Measurements from ENCODE around the gene DNAAF3.
"Not testable (repeated sequence)": the region's sequence is repeated elsewhere in the genome, so short reads cannot be mapped to it uniquely, and the experiment has no call there.

Gene DNAAF3

DNA sequence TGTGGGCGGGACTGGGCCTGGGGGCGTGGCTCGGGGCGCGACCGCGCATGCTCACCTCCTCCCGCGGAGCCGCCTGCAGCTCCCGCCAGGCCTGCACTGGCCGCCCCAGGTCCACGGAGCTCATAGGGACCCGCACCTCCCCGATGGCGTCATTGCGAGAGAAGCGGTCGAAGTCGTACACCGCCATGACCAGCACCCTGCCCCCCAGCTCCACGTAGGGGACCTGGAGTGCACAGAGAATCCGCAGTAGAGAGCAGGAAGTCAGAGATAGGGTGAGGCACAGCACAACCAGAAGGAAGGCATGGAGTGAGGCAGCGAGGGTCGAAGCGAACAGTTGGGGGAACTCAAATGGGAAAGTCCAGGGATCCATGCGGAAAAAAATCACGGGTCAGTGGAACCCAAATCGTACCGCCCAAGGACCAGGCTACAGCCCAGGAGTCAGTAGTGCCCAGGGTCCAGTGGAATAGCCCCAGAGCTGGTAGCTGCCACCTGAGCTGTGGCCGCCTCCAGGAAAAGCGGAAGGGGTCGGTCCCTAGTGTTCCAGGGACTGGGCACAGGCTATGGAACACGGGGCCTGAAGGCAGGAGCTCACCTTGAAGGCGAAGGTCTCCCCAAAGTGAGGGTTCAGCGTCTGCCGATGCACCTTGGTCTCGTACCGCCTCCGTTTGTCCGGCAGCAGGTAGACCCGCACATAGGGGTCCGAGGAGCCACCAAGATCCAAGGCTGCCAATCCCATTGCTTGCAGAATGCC lies 8.9 kb upstream of the DNAAF3 start:
- no peak for DNase-seq (ENCODE audit: low read depth)

DNA sequence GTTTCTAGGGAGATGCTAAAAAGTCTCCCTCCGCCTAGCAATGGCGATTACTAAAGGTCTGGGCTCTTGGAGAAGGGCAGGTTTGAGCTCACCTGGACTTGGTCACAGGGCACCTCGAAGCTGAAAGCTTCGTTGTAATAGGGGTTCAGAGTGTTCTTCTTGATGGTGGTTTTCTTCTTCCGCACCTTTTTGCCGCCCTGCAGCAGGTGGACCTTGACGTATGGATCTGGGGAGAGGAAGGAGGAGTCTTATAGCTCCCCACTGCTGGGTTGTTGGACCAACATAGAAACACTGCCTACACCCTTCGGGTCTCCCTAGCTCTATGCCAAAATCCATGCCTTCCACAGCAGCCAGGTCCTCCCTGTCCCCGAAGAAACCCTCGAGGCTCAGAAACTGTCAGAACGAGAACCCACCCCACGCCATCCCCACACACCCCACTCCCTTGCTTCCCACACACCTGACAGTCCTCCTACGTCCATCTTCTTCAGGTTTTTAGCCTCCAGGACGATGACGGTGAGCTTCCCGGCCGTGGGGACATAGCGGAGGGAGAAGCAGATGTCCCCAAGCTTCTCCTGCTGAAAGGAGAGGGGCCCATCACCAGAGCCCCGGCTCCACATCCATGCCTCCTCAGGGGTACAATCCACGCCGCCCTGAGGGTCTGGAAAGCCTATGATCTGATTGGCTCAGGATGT lies 8.2 kb upstream of the DNAAF3 start:
- no peak for DNase-seq (ENCODE audit: low read depth)

DNA sequence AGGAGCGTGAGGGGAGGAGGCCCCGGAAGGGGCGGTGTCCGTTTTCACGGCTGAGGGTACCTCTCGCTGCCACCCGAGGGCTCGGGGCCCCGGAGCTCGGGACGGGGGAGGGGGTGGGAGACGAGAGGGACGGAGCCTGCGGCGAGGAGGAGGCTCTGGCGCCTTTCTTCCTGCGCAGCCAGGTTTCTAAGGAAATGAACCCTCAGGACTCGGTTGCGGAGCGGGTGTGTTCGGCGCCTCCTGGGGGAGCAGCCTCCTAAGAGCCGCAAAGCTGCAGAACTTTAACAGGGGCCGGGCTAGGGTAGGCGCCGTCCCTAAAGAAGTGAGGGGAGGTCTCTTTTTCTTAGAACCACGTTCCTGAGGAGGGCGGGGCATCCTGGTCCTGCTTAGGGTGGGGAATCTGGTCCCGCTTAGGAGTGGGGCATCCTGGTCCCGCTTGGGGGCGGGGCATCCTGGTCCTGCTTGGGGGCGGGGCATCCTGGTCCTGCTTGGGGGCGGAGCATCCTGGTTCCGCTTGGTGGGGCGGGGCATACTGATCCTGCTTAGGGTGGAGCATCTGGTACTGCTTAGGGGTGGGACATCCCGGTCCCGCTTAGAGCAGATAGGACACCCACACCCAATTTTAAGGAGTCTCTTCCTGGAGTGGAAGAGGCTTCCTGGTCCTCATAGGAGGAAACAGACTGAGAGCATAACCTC lies 7.4 kb upstream of the DNAAF3 start:
- peak; percentile 45 for DNase-seq (ENCODE audit: low read depth)

DNA sequence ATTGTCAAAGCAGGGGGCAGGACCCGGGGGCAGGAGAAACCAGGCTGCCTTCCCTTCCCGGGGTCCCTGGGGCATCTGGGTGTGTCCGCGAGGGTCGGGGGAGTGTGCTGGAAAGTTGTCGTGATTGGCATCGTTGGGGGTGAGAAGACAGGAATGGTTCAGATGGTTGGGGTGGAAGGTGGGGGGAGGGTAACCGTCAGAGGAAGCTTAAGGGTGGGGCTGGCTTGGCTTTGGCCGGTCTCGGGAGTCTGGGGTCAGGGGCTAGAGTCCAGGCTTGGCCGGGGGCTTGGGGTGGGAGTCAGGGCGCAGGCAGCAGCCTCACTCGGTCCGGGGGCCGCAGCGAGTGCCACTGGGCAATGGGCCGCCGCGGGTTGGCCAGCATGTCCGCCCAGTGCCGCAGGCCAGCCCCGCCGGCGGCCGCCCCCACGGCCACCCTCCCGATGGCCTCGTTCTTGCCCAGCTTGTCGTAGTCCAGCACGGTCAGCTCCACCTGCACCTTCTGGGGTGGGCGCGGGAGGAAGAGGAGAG lies 6.8 kb upstream of the DNAAF3 start:
- no peak for DNase-seq (ENCODE audit: low read depth)

DNA sequence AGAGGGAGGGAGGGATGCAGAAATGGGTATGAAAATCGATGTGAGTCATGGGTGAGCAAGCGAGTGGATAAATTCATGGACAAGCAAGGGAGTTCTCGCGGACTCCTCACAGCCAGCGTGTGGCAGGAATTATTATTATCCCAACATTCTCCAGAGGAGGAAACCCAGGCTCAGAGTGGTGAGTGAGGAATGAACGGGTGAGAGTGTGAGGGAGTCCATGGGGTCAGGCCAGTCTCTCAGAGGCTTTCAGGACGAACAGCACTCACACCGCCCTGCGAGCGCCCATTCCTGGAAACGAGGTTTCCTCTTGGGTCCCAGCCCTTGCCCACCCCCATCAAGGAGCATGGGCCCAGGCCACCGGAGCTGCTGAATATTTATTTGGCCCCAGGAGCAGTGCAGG lies 6.3 kb upstream of the DNAAF3 start:
- DNase-seq (ENCODE audit: low read depth), result no peak

GRCh38 chr19:55172318-55172717 lies 5.9 kb upstream of the DNAAF3 start:
- not testable (repeated sequence) for DNase-seq (ENCODE audit: low read depth)

GRCh38 chr19:55171440-55171839 lies 5.0 kb upstream of the DNAAF3 start:
- no peak for DNase-seq (ENCODE audit: low read depth)

DNA sequence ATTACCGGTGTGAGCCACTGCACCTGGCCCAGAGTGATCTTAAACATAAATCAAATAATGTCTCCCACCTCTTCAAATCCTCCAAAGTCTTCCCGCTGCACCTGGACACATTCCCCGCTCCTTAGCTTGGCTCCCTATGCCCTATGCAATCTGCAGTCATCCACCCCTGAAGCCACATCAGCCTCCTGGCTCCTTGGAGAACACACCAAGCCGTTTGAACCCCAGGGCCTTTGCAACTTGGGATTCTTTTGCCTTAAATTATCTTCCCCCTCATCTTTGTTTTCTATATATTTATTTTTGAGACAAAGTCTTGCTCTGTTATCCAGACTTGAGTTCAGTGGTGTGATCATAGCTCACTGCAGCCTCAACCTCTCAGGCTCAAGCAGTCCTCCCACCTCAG lies 2.7 kb upstream of the DNAAF3 start:
- no peak for DNase-seq (ENCODE audit: low read depth)

DNA sequence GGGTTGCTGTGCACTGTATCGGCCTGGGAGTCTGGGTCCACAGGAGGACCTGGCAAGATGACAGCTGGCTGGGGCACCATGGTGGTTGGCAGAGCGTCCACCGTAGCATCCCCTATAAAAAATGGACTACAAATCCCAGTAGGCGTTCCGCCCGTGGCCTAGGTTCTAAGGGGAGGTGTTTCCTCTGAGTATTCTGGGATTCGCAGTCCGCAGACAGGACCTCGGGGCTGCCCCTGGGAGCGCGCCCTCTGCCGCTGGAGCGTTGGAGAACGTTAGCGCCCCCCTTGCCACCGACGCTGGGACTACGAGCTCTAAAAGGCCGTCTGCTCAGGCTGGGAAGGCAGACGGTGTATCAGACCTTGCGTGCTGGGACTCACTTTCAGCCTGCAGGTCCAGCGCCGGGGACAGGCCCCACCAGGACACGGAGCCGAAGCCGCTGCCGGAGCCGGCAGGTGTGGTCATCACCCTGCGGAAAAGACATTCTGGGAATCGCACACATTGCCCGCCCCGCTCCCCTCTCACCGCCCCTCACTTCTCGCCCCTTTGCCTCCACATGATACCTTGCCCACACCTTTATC lies 372 bp downstream of the DNAAF3 start:
- DNase-seq (ENCODE audit: low read depth), result peak; percentile 59

GRCh38 chr19:55161571-55162322 lies 4.7 kb downstream of the DNAAF3 start:
- DNase-seq (ENCODE audit: low read depth), result no peak

- no peak for DNase-seq (ENCODE audit: low read depth)
Observed at GRCh38 chr19:55160986-55161365, 5.4 kb downstream of the DNAAF3 start.

- peak; percentile 78 for DNase-seq (ENCODE audit: low read depth)
Observed at GRCh38 chr19:55160128-55160985, 6.1 kb downstream of the DNAAF3 start.

DNA sequence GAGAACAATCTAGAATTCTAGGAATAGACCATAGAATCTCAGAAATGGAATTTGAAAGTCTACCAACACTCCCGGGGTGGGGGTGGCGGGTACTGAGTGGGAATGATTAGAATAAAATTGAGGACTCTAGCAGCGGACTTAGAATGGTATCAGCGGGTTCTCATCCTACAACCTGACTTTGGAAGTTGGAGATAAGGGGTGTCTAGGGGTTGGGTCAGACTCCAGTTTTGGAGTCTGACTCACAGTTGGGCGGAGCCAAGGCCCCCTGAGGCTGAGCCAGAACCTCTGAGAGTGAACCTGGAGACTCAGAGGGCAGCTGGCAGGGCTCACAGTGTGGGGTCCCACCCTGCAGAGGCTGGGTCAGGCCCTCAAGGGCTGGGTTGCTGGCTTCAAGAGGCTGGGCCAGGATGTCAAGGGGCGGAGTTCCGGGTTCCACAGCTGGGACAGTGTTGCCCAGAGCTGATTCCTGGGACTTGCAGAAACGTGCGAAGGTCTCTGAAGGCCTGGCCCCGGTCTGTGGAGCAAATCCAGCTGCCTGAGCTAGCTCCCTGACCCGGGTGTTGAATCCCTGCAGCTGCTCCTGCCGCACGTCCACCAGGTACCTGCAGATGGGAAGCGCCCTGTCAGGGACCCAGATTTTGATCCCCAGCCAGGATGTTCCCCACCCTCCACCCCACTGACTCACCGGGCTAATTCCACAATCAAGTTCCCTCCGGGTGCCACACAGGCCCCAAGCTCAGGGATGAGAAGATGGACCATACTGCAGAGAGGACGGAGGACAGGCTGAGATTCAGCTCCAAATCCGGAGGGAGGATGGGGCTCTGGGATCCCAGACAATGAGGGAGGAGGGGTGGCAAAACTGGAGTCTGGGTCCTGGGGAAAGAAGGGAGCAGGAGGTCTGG lies 7.3 kb downstream of the DNAAF3 start:
- DNase-seq (ENCODE audit: low read depth), result peak; percentile 38

GRCh38 chr19:55158423-55158822 lies 8.0 kb downstream of the DNAAF3 start:
- DNase-seq (ENCODE audit: low read depth), result no peak

DNA sequence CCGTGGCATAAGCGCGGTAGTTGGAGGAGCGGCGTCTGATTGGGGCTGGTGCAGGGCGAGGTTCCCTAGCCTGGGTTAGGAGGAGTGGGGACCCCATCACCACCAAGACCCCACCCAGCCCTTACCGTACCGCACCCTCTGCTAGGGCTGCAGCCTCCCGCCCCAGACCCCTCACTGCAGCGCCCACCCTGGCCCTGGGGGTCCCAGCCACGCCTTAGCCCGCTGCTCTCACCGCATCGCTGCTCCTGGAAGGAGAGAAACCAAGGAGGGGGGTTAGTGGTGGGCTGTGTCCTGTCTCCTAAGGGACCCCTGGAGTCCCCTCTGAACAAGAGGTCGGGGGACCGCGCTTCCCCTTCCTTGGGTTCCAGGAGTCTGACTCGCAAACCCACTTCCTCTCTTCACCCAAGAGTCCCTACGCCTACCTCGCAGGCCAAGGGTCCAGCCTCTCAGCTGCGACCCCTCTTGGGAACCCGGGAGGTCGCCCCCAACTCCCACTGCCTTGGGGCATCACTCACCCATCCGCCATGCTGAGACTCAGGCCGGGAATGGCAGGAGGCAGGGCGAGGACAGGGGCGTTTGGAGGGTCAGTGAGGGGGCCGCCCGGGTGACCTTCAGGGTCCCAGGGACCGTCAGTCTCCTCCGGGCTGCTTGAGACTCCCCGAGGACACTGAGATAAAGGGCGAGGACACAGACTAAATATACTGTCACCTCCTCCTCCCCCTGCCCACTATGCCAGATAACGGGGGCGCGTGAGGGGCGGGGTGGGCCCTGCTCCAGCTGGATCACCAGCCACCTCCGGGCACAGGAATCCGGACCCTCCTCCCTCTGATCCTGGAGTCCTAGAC lies 9.1 kb downstream of the DNAAF3 start, which contains the start of gene TNNI3:
TSS of gene TNNI3 (minus strand) at position 669 of the 845 bp plus-strand sequence. CDS start at position 526, 143 bp downstream.
- DNase-seq (ENCODE audit: low read depth), result no peak

- DNase-seq (ENCODE audit: low read depth), result peak; percentile 30
Observed at GRCh38 chr19:55156202-55157063, 10.0 kb downstream of the DNAAF3 start.

DNA sequence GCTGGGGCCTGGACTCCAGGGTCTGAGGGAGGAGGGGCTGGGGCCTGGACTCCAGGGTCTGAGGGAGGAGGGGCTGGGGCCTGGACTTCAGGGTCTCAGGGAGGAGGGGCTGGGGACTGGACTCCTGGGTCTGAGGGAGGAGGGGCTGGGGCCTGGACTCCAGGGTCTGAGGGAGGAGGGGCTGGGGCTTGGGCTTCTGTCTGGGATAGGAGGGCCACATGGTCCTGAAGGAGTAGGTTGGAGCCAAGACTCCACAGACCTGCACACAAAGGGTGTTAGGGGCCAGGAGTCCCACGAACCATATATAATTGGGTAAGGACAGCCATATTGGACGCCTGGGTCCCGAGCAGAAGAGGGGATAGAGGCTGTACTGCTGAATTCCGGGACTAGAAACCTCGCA lies 10.6 kb downstream of the DNAAF3 start:
- not testable (repeated sequence) for DNase-seq (ENCODE audit: low read depth)
